Stimulated activated naive CD4-positive, alpha-beta T cell (primary cell): ENCODE data around the gene TM4SF1.
"Not testable (repeated sequence)": the region's sequence is repeated elsewhere in the genome, so short reads cannot be mapped to it uniquely, and the experiment has no call there.

Experiments
- DNase-seq, 6 experiments: peaks; one replicate each; lab custom pipeline; 2025; lab: John Stamatoyannopoulos, UW

Gene TM4SF1

GRCh38 chr3:149395107-149396089, 17.9 kb upstream of the TM4SF1 start:
- DNase-seq = no peak

- DNase-seq = no peak
Measured at GRCh38 chr3:149393345-149394160, 16.1 kb upstream of the TM4SF1 start.

GRCh38 chr3:149391960-149392359, 14.5 kb upstream of the TM4SF1 start:
- DNase-seq = no peak

- no peak for DNase-seq
Measured at GRCh38 chr3:149390772-149391212, 13.3 kb upstream of the TM4SF1 start.

GRCh38 chr3:149390294-149390693, 12.8 kb upstream of the TM4SF1 start:
- DNase-seq = no peak

- no peak for DNase-seq
Measured at GRCh38 chr3:149388531-149389417, 11.3 kb upstream of the TM4SF1 start.

GRCh38 chr3:149388001-149388440, 10.6 kb upstream of the TM4SF1 start:
- no peak for DNase-seq

GRCh38 chr3:149386299-149386606, 8.8 kb upstream of the TM4SF1 start:
- DNase-seq = no peak

- no peak for DNase-seq
Measured at GRCh38 chr3:149385617-149386298, 8.3 kb upstream of the TM4SF1 start.

GRCh38 chr3:149384911-149385321, 7.5 kb upstream of the TM4SF1 start:
- DNase-seq = no peak

- DNase-seq = no peak
Measured at GRCh38 chr3:149384167-149384566, 6.7 kb upstream of the TM4SF1 start.

- no peak for DNase-seq
Measured at GRCh38 chr3:149383703-149384102, 6.3 kb upstream of the TM4SF1 start.

GRCh38 chr3:149382518-149382917, 5.1 kb upstream of the TM4SF1 start:
- DNase-seq = no peak

- no peak for DNase-seq
Measured at GRCh38 chr3:149382101-149382467, 4.6 kb upstream of the TM4SF1 start.

- no peak for DNase-seq
Measured at GRCh38 chr3:149381173-149382100, 4.0 kb upstream of the TM4SF1 start.

GRCh38 chr3:149380220-149380619, 2.8 kb upstream of the TM4SF1 start:
- not testable (repeated sequence) for DNase-seq

- DNase-seq = no peak
Measured at GRCh38 chr3:149378478-149379309, 1.2 kb upstream of the TM4SF1 start.

GRCh38 chr3:149376718-149377407, 586 bp downstream of the TM4SF1 start:
- DNase-seq = no peak
